Measurements from ENCODE around the gene APOF.
"Not testable (repeated sequence)": the region's sequence is repeated elsewhere in the genome, so short reads cannot be mapped to it uniquely, and the experiment has no call there.

The APOF gene

GRCh38 chr12:56362130-56363059, at the start of gene APOF:
TSS of gene APOF (minus strand) at chr12:56362857. CDS start at chr12:56362745, 112 bp downstream.
- no peak for DNase-seq (ENCODE audit: low read depth in 2 of 2)

DNA sequence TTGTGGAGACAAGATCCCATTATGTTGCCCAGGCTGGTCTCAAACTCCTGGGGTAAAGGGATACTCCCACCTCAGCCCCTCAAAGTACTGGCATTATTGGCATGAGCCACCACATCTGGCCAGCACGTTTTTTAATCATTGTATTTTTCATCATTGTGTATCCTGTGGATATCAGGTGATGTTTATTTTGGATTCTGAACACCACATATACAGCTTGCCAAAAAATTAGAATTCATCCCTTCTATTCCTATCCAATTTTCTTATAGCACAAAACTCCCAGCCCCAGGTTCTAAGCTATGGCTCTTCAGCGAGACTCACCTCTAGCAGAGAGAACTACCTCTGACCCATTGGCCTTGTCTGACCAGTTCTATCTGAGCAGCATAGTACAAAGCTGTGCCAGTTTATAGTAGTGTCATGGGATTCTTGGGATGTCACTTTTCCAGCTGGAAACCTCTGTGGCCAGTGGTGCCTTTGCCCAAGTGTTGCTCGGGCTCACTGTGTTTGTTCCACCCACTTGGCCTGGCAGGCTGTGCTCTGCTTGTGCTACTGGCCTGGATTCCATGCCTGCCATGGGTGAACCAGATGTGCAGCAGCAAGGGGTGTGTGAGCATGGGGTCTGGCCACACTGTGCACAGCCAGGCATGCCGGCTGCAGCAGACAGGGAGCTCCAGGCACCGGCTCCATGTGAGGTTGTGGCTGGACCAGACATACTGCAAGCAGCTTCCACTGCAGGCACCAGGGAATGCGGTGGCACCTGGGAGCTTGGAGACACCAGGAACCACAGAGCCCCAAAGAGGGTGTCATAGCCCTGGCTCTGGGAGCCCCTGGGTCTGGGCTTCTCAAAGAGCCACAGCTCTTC, 49.4 kb upstream of the APOF start:
- DNase-seq (ENCODE audit: low read depth in 2 of 2), result no peak

- DNase-seq (ENCODE audit: low read depth in 2 of 2), result no peak
Observed at GRCh38 chr12:56410768-56411167, 48.1 kb upstream of the APOF start.

- no peak for DNase-seq (ENCODE audit: low read depth in 2 of 2)
Observed at GRCh38 chr12:56408799-56409417, 46.3 kb upstream of the APOF start.

GRCh38 chr12:56404227-56404626, 41.6 kb upstream of the APOF start:
- DNase-seq (ENCODE audit: low read depth in 2 of 2), result not testable (repeated sequence)

DNA sequence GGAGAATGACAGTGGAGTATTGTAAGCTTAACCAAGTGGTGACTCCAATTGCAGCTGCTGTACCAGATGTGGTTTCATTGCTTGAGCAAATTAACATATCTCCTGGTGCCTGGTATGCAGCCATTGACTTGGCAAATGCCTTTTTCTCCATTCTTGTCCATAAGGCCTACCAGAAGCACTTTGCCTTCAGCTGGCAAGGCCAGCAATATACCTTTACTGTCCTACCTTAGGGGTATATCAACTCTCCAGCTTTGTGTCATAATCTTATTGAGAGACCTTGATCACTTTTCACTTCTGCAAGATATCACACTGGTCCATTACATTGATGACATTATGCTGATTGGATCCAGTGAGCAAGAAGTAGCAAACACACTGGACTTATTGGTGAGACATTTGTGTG, 39.0 kb upstream of the APOF start:
- DNase-seq (ENCODE audit: low read depth in 2 of 2), result not testable (repeated sequence)

- DNase-seq (ENCODE audit: low read depth in 2 of 2), result not testable (repeated sequence)
Observed at GRCh38 chr12:56401125-56401524, 38.5 kb upstream of the APOF start.

GRCh38 chr12:56399466-56399865, 36.8 kb upstream of the APOF start:
- DNase-seq (ENCODE audit: low read depth in 2 of 2), result not testable (repeated sequence)

- no peak for DNase-seq (ENCODE audit: low read depth in 2 of 2)
Observed at GRCh38 chr12:56398324-56398723, 35.7 kb upstream of the APOF start.

- DNase-seq (ENCODE audit: low read depth in 2 of 2), result no peak
Observed at GRCh38 chr12:56392331-56392730, 29.7 kb upstream of the APOF start.

GRCh38 chr12:56391721-56392120, 29.1 kb upstream of the APOF start:
- no peak for DNase-seq (ENCODE audit: low read depth in 2 of 2)

- no peak for DNase-seq (ENCODE audit: low read depth in 2 of 2)
Observed at GRCh38 chr12:56389412-56389811, 26.8 kb upstream of the APOF start.

- DNase-seq (ENCODE audit: low read depth in 2 of 2), result no peak
Observed at GRCh38 chr12:56387152-56387736, 24.6 kb upstream of the APOF start.

DNA sequence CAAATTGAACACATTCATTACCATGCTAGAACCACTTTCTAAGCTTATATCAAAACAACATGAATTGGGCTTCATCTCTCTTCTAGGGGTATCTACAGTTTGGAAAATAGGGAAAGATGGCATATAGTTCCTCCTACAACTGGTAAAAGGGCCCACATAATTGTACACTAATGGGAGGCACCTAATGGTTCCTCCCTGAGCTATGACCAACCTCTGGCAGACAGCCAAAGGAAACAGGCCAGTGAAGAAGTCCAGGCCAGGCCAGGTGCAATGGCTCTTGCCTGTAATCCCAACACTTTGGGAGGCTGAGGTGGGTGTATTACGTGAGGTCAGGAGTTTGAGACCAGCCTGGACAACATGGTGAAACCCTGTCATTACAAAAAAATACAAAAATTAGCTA, 23.2 kb upstream of the APOF start:
- no peak for DNase-seq (ENCODE audit: low read depth in 2 of 2)

GRCh38 chr12:56382611-56383010, 20.0 kb upstream of the APOF start:
- no peak for DNase-seq (ENCODE audit: low read depth in 2 of 2)

- no peak for DNase-seq (ENCODE audit: low read depth in 2 of 2)
Observed at GRCh38 chr12:56377989-56378316, 15.3 kb upstream of the APOF start.

GRCh38 chr12:56377310-56377988, 14.8 kb upstream of the APOF start:
- DNase-seq (ENCODE audit: low read depth in 2 of 2), result no peak

GRCh38 chr12:56375598-56376434, 13.2 kb upstream of the APOF start:
- DNase-seq (ENCODE audit: low read depth in 2 of 2), result no peak

DNA sequence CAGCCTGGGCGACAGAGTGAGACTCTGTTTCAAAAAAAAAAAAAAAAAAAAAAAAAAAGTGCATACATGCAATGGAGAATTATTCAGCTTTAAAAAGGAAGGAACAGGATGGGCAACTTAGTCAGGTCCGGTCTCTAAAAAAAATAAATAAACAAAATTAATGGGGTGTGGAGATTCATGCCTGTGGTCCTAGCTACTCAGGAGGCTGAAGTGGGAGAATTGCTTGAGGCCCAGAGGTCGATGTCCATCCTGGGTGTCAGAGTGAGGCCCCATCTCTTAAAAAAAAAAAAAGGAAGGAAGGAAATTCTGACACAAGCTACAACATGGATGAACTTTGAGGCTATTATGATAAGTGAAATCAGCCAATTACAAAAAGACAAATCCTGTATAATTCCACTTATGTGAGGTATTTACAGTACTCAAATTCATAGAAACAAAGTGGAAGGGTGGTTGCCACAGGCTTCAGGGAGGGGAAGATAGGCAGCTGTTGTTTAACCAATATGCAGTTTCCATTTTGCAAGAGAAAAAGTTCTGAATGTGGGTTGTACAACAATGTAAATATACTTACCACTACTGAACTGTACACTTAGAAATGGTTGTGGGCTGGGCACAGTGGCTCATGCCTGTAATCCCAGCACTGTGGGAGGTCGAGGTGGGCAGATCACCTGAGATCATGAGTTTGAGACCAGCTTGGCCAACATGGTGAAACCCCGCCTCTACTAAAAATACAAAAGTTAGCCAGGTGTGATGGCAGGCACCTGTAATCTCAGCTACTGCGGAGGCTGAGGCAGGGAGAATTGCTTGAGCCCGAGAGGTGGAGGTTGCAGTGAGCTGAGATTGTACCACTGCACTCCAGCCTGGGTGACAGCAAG, 12.3 kb upstream of the APOF start:
- DNase-seq (ENCODE audit: low read depth in 2 of 2), result no peak
